H1 (cell line): ENCODE measurements around the gene INA. TPM values are rescaled to one million over a fixed set of nuclear protein-coding genes. Genes with fewer than 3 reads are reported as not detected.

Experiments used
- CTCF ChIA-PET: fragments of 300-600 bp; sonication (Branson Sonifier 250); formaldehyde crosslinking; loops from one replicate; lab custom pipeline; 2021; ENCODE audit not compliant: partially characterized antibody; lab: Charles Lee
- POLR2A ChIA-PET: fragments of 300-600 bp; sonication (Branson Sonifier 250); formaldehyde crosslinking; loops from one replicate; lab custom pipeline; 2021; ENCODE audit warnings: inconsistent platforms; ENCODE audit not compliant: partially characterized antibody; lab: Charles Lee
- DNase-seq, 2 experiments: peaks; one replicate each; pipeline versions ENCODE4 v3.0.0 to v3.0.0-alpha.2; 2010 to 2022; ENCODE audit warnings: low spot score in 2 of 2, low read depth in 1 of 2, mixed read lengths in 1 of 2
- FAIRE-seq: peaks from 2 replicates; lab custom pipeline; 2011; peaks lifted over from hg19 to GRCh38; lab: Jason Lieb, UNC
- H2AFZ ChIP-seq: 2 replicates; pipeline ENCODE4 v1.8.1; 2012; ENCODE audit warnings: low read length, inconsistent platforms
- H2AK5ac ChIP-seq: 2 replicates; pipeline ENCODE4 v1.6.1; 2013; ENCODE audit warnings: low read depth, low read length
- H2BK120ac ChIP-seq: replicated peaks from 2 replicates; pipeline ENCODE3; 2013; ENCODE audit warnings: low read depth, low read length, inconsistent platforms
- H2BK12ac ChIP-seq: 2 replicates; pipeline ENCODE4 v1.6.1; 2013; ENCODE audit warnings: low read depth, low read length
- H2BK15ac ChIP-seq: 2 replicates; pipeline ENCODE4 v1.6.1; 2013; ENCODE audit warnings: low read length
- H2BK20ac ChIP-seq: 2 replicates; pipeline ENCODE4 v1.6.1; 2013; ENCODE audit warnings: low read length
- H2BK5ac ChIP-seq: 2 replicates; pipeline ENCODE4 v1.6.1; 2013; ENCODE audit warnings: low read depth, low read length
- H3K14ac ChIP-seq: 2 replicates; pipeline ENCODE4 v1.6.1; 2013; ENCODE audit warnings: inconsistent platforms; ENCODE audit not compliant: insufficient read length
- H3K18ac ChIP-seq: 2 replicates; pipeline ENCODE4 v1.6.1; 2013; ENCODE audit warnings: low read length; ENCODE audit errors: extremely low read depth
- H3K23ac ChIP-seq: 2 replicates; pipeline ENCODE4 v1.6.1; 2013; ENCODE audit warnings: inconsistent platforms; ENCODE audit not compliant: insufficient read length
- H3K23me2 ChIP-seq: 2 replicates; pipeline ENCODE4 v1.6.1; 2013; ENCODE audit warnings: low read depth, low read length
- H3K27ac ChIP-seq: 2 replicates; pipeline ENCODE4 v1.6.1; 2011; ENCODE audit warnings: low read depth, low read length, inconsistent platforms
- H3K27me3 ChIP-seq, 4 experiments: replicated peaks in 1 of 4; 1 replicate in 1 of 4; 2 replicates in 3 of 4; pipeline versions ENCODE4 v1.6.1 to v1.8.1; 2011 to 2013; ENCODE audit warnings: low read length in 3 of 4, mild to moderate bottlenecking in 3 of 4, inconsistent platforms in 2 of 4, mixed read lengths in 2 of 4, moderate library complexity in 1 of 4; ENCODE audit not compliant: control insufficient read depth in 3 of 4, insufficient read depth in 3 of 4; ENCODE audit errors: extremely low read depth in 1 of 4
- H3K36me3 ChIP-seq, 4 experiments: 2 replicates each; pipeline versions ENCODE4 v1.6.1 to v1.8.1; 2011 to 2013; ENCODE audit warnings: mild to moderate bottlenecking in 4 of 4, low read length in 3 of 4, moderate library complexity in 2 of 4, control low read depth in 1 of 4, inconsistent platforms in 1 of 4; ENCODE audit not compliant: insufficient read depth in 4 of 4, control insufficient read depth in 2 of 4
- H3K4ac ChIP-seq: replicated peaks from 2 replicates; pipeline ENCODE3; 2013; ENCODE audit warnings: low read length, low read depth, mixed read lengths, inconsistent platforms; ENCODE audit not compliant: insufficient read length
- H3K4me1 ChIP-seq, 4 experiments: replicated peaks in 1 of 4; 1 replicate in 1 of 4; 2 replicates in 3 of 4; pipeline versions ENCODE4 v1.6.1 to v1.8.1; 2011 to 2013; ENCODE audit warnings: low read length in 3 of 4, inconsistent platforms in 2 of 4, mixed read lengths in 1 of 4; ENCODE audit not compliant: insufficient read depth in 4 of 4, control insufficient read depth in 3 of 4
- H3K4me2 ChIP-seq, 2 experiments: 2 replicates each; pipeline versions ENCODE4 v1.6.1 to v1.8.1; 2011 to 2013; ENCODE audit warnings: low read depth in 2 of 2, low read length in 2 of 2, control low read depth in 1 of 2, inconsistent platforms in 1 of 2, mild to moderate bottlenecking in 1 of 2; ENCODE audit not compliant: insufficient read depth in 1 of 2
- H3K4me3 ChIP-seq, 4 experiments: fragments of 200-600, 300-600 bp in 1 of 4; sonication (generic), shearing (Covaris generic), sonication (Bioruptor Twin) in 1 of 4; 2 replicates each; pipeline versions ENCODE4 v1.5.1 to v1.8.1; 2011 to 2016; ENCODE audit warnings: low read length in 4 of 4, low read depth in 3 of 4, control low read depth in 2 of 4, inconsistent platforms in 2 of 4, mild to moderate bottlenecking in 2 of 4, mixed read lengths in 1 of 4, moderate library complexity in 1 of 4; ENCODE audit not compliant: insufficient read depth in 2 of 4; ENCODE audit errors: extremely low read depth in 1 of 4
- H3K56ac ChIP-seq: replicated peaks from 2 replicates; pipeline ENCODE3; 2013; ENCODE audit warnings: low read depth, mild to moderate bottlenecking, mixed read lengths, low read length, inconsistent platforms; ENCODE audit not compliant: insufficient read length
- H3K79me1 ChIP-seq: 2 replicates; pipeline ENCODE4 v1.6.1; 2013; ENCODE audit warnings: low read depth, low read length, control low read depth
- H3K79me2 ChIP-seq, 2 experiments: 2 replicates each; pipeline versions ENCODE4 v1.6.1 to v1.8.1; 2012 to 2013; ENCODE audit warnings: low read length in 2 of 2, mild to moderate bottlenecking in 2 of 2, inconsistent platforms in 1 of 2; ENCODE audit not compliant: insufficient read depth in 2 of 2, control insufficient read depth in 1 of 2
- H3K9ac ChIP-seq, 4 experiments: replicated peaks in 1 of 4; 1 replicate in 1 of 4; 2 replicates in 3 of 4; pipeline versions ENCODE4 v1.6.1 to v1.8.1; 2011 to 2013; ENCODE audit warnings: low read depth in 3 of 4, low read length in 3 of 4, control low read depth in 2 of 4, mild to moderate bottlenecking in 2 of 4, moderate library complexity in 2 of 4, inconsistent platforms in 1 of 4; ENCODE audit errors: extremely low read depth in 1 of 4
- H3K9me3 ChIP-seq, 2 experiments: 2 replicates each; pipeline versions ENCODE4 v1.6.1 to v1.8.1; 2012 to 2013; ENCODE audit warnings: mild to moderate bottlenecking in 2 of 2, moderate library complexity in 2 of 2, control low read depth in 1 of 2, inconsistent platforms in 1 of 2, low read depth in 1 of 2, low read length in 1 of 2, mixed read lengths in 1 of 2; ENCODE audit not compliant: insufficient read depth in 2 of 2
- H4K20me1 ChIP-seq, 2 experiments: replicated peaks in 1 of 2; 2 replicates each; pipeline versions ENCODE3 to v1.8.1; 2011 to 2013; ENCODE audit warnings: inconsistent platforms in 2 of 2, low read length in 2 of 2, mild to moderate bottlenecking in 1 of 2; ENCODE audit not compliant: insufficient read depth in 2 of 2, control insufficient read depth in 1 of 2
- H4K5ac ChIP-seq: 2 replicates; pipeline ENCODE4 v1.6.1; 2013; ENCODE audit warnings: low read length, low read depth, mixed read lengths, inconsistent platforms; ENCODE audit not compliant: insufficient read length
- H4K8ac ChIP-seq: 2 replicates; pipeline ENCODE4 v1.8.0; 2013; ENCODE audit warnings: mild to moderate bottlenecking, moderate library complexity, low read length, inconsistent platforms; ENCODE audit not compliant: insufficient read depth; ENCODE audit errors: extremely low read depth
- H4K91ac ChIP-seq: replicated peaks from 2 replicates; pipeline ENCODE3; 2013; ENCODE audit warnings: low read length, mixed read lengths, inconsistent platforms; ENCODE audit not compliant: insufficient read length
- BCL11A ChIP-seq, 2 experiments: IDR thresholded peaks; one replicate each; pipeline ENCODE4 v1.6.1; 2011; ENCODE audit warnings: low read depth in 2 of 2, low read length in 2 of 2, mild to moderate bottlenecking in 2 of 2
- CBX8 ChIP-seq: fragments of 300-800, 300-1000 bp; sonication (generic); IDR thresholded peaks from 2 replicates; pipeline ENCODE4 v1.7.1; 2016; ENCODE audit warnings: low read depth, low read length, borderline replicate concordance
- CREB1 ChIP-seq: IDR thresholded peaks from 2 replicates; pipeline ENCODE4 v1.6.1; 2012; ENCODE audit warnings: inconsistent platforms
- HDAC2 ChIP-seq, 2 experiments: fragments of 300-600 bp in 1 of 2; sonication (generic) in 1 of 2; IDR thresholded peaks; 2 replicates each; pipeline ENCODE4 v1.6.1; 2011 to 2012; ENCODE audit warnings: low read depth in 2 of 2, low read length in 2 of 2, mild to moderate bottlenecking in 2 of 2, moderate library complexity in 2 of 2, borderline replicate concordance in 1 of 2, inconsistent platforms in 1 of 2
- HDAC6 ChIP-seq: IDR thresholded peaks from one replicate; pipeline ENCODE4 v1.7.1; 2012; ENCODE audit warnings: low read depth, mild to moderate bottlenecking, inconsistent platforms, low read length, moderate library complexity
- SIN3A ChIP-seq, 2 experiments: IDR thresholded peaks in 1 of 2; conservative IDR thresholded peaks in 1 of 2; 2 replicates each; pipeline ENCODE4 v1.6.1; 2011 to 2012; ENCODE audit warnings: low read length in 2 of 2, improper control_type of control experiment in 1 of 2, low read depth in 1 of 2, mild to moderate bottlenecking in 1 of 2
- TBP ChIP-seq: IDR thresholded peaks from 2 replicates; pipeline ENCODE4 v1.6.1; 2011; ENCODE audit warnings: low read depth, low read length, improper control_type of control experiment
- WGBS, 2 experiments: shearing (Covaris generic) in 1 of 2; methylation state at CpG; one replicate each; pipeline versions ENCODE4 v1.1.6 to v1.1.7; 2013 to 2015; ENCODE audit warnings: low lambda C conversion rate in 2 of 2, mixed read lengths in 2 of 2, inconsistent platforms in 1 of 2, low coverage in 1 of 2, missing lambda C conversion rate in 1 of 2; ENCODE audit not compliant: insufficient replicate concordance in 2 of 2, insufficient coverage in 1 of 2, insufficient read length in 1 of 2; ENCODE audit errors: extremely low coverage in 1 of 2, missing lambda C conversion rate in 1 of 2; 5-methylcytosine and 5-hydroxymethylcytosine counted together
- long read RNA-seq, 2 experiments: library from RNA in 1 of 2; library from capped mRNA in 1 of 2; stranded (forward); transcript quantifications; one replicate each; pipeline ENCODE4 v2.0.0, GENCODE V29; 2021; ENCODE audit warnings: inconsistent platforms in 1 of 2
- polyA minus RNA-seq, 3 experiments: library from RNA; depleted of rRNA, polyadenylated mRNA; stranded (reverse); fragments of >200 nt; gene quantifications; 1 replicate in 2 of 3; 2 replicates in 1 of 3; pipeline ENCODE4 v1.2.3, GENCODE V29; 2011
- polyA plus RNA-seq, 7 experiments: library from polyadenylated mRNA; depleted of rRNA in 3 of 7; stranded (reverse) in 5 of 7; unstranded in 2 of 7; fragments of >200 nt in 5 of 7; fragments of 200-250 nt in 2 of 7; gene quantifications; 1 replicate in 5 of 7; 2 replicates in 1 of 7; 4 replicates in 1 of 7; pipeline versions ENCODE4 v1.2.1 to v1.2.3, GENCODE V29; 2011 to 2013; ENCODE audit warnings: missing spikeins in 2 of 7, mixed read lengths in 2 of 7
- total RNA-seq: library from RNA; stranded (reverse); fragmentation: NEBNext Ultra II Directional; extraction: Animal tissue kit (Norgen Biotek cat#: 25700); gene quantifications from 2 replicates; pipeline ENCODE4 v1.2.1, GENCODE V29; 2021

INA gene
- total RNA-seq (17.4 and 18.1 TPM in 2 replicates), polyA plus RNA-seq (2011; rRNA removed) (13.4 and 17.1 TPM in 2 replicates), polyA minus RNA-seq (2011; rRNA and poly(A)+ RNA removed) (9.0 and 12.0 TPM in 2 replicates)
- polyA plus RNA-seq (2011; cell fraction: cytosol; rRNA removed), result 15.8 TPM
- polyA plus RNA-seq (2011; cell fraction: nucleus; rRNA removed), result 9.5 TPM
- 11.7 to 12.2 TPM (median 11.9 TPM) in 4 replicates for polyA plus RNA-seq (2012, experiment 1 of 2)
- polyA plus RNA-seq (2012, experiment 2 of 2), result 4.6 TPM
- polyA plus RNA-seq (2013, experiment 1 of 2), result 20.2 TPM
- 21.0 TPM for polyA plus RNA-seq (2013, experiment 2 of 2)
- 9.2 TPM for polyA minus RNA-seq (2011; cell fraction: cytosol; rRNA and poly(A)+ RNA removed)
- polyA minus RNA-seq (2011; cell fraction: nucleus; rRNA and poly(A)+ RNA removed), result 5.6 TPM
- long read RNA-seq, experiment 1, transcript INA-201 (3 exons, 3,231 nt), result major isoform, 29 of 48 reads
- long read RNA-seq, experiment 1, partial matches to known transcripts, result 15 of 48 reads
- long read RNA-seq, experiment 1, other reads (novel, unspliced or antisense), result 4 of 48 reads
- long read RNA-seq, experiment 2, result 0 reads

DNA sequence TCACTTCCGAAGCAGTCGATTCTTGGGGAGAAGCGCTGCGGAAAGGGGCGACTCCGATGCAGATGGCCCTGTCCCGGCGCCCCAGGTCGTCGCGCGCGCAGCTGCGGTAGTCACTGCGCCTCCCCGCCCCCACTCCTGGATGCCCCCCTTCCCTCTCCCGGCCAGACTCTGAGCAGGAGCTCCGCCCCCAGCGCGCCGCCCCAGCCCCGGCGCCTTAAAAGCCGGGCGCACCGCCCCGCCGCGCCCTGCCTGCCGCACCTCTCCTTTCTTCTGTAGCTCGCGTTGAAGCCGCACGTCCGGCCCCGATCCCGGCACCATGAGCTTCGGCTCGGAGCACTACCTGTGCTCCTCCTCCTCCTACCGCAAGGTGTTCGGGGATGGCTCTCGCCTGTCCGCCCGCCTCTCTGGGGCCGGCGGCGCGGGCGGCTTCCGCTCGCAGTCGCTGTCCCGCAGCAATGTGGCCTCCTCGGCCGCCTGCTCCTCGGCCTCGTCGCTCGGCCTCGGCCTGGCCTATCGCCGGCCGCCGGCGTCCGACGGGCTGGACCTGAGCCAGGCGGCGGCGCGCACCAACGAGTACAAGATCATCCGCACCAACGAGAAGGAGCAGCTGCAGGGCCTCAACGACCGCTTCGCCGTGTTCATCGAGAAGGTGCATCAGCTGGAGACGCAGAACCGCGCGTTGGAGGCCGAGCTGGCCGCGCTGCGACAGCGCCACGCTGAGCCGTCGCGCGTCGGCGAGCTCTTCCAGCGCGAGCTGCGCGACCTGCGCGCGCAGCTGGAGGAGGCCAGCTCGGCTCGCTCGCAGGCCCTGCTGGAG is at the start of gene INA:
TSS of gene INA (plus strand) at position 243 of the 817 bp plus-strand sequence. CDS start at position 317, 74 bp downstream.
- peak within 1 kb of the TSS; percentile 10; the same call in 1 of the 2 replicates for H2AFZ ChIP-seq
- H3K79me1 ChIP-seq, result no peaks in the 10 kb centered on the region
- H3K9me3 ChIP-seq, result no peaks in the 10 kb centered on the region
- peaks cover 16% of the 10 kb centered on the region for H3K23me2 ChIP-seq
- no peak within 1 kb of the TSS; the same call in 1 of the 2 replicates for H2BK12ac ChIP-seq
- H3K18ac ChIP-seq, result peak within 1 kb of the TSS; percentile 68
- H4K5ac ChIP-seq, result no peak within 1 kb of the TSS
- H3K9ac ChIP-seq, result peak within 1 kb of the TSS in 2 of 4 experiments; percentile 6 to 54; a peak in 5 of 7 replicates
- POLR2A ChIA-PET, result interaction anchor here (0.6 to 2.1 kb wide), 5 partner anchors 10 to 358 kb away, joined by 3 to 10 read pairs (median 3); partner anchors contain the start of gene NT5C2
- no peak within 1 kb of the TSS for H3K4ac ChIP-seq
- peaks cover 3 to 12% of the 10 kb centered on the region in 2 experiments for H4K20me1 ChIP-seq
- H2BK15ac ChIP-seq, result peak within 1 kb of the TSS; percentile 93; the same call in 1 of the 2 replicates
- peaks cover 7 to 16% (median 12%) of the 10 kb centered on the region in 4 experiments for H3K4me1 ChIP-seq
- H3K27ac ChIP-seq, result no peak within 1 kb of the TSS
- 2% methylated on average over 87 of the region's 105 CpGs; no CpG with 5 or more reads in 1 of the 2 experiments for WGBS, 2 experiments
- CTCF ChIA-PET, result interaction anchor here (0.5 to 2.4 kb wide), 8 partner anchors 9 to 154 kb away, joined by 3 to 9 read pairs (median 4); no protein-coding TSS in a partner anchor
- H3K14ac ChIP-seq, result no peak within 1 kb of the TSS
- FAIRE-seq (no peak), DNase-seq (peak in 1 of 2 experiments; percentile 88)
- H4K91ac ChIP-seq, result no peak within 1 kb of the TSS
- peaks cover 17 to 40% (median 37%) of the 10 kb centered on the region in 4 experiments for H3K27me3 ChIP-seq
- peak within 1 kb of the TSS; percentile 57 for H4K8ac ChIP-seq
- no peak within 1 kb of the TSS for H2AK5ac ChIP-seq
- peak within 1 kb of the TSS; percentile 13 for H2BK120ac ChIP-seq
- H2BK5ac ChIP-seq, result no peak within 1 kb of the TSS
- H3K79me2 ChIP-seq, result no peaks in the 10 kb centered on the region
- peak within 1 kb of the TSS; percentile 49 to 72 (median 64) for H3K4me3 ChIP-seq
- no peak within 1 kb of the TSS for H3K23ac ChIP-seq
- peak within 1 kb of the TSS; percentile 85 to 88 for H3K4me2 ChIP-seq
- no peak within 1 kb of the TSS; the same call in 1 of the 2 replicates for H2BK20ac ChIP-seq
- no peak within 1 kb of the TSS for H3K56ac ChIP-seq
- no peaks in the 10 kb centered on the region for H3K36me3 ChIP-seq
- TF ChIP-seq CREB1 (0 out of 2 replicates have a peak, but pooled peaks have one; percentile 9), BCL11A (IDR thresholded peaks at IDR 0.05; ENCODE audit: low read depth in 2 of 2, low read length in 2 of 2) (no peak), HDAC6 (no peak), CBX8 (no peak), HDAC2 (IDR thresholded peaks at IDR 0.05; ENCODE audit: borderline replicate concordance in 1 of 2, low read depth in 2 of 2, low read length in 2 of 2) (peak in 1 of 2 experiments; percentile 40; a peak in 1 of 4 replicates), TBP (peak; percentile 69; the same call in 1 of the 2 replicates), SIN3A (conservative IDR thresholded peaks at IDR 0.05 in 1 of 2, IDR thresholded peaks at IDR 0.05 in 1 of 2; ENCODE audit: low read depth in 1 of 2, low read length in 2 of 2) (peak in 1 of 2 experiments; percentile 50; a peak in 1 of 4 replicates)
